ENCODE results near the gene STAC3. TPM values are rescaled to one million over a fixed set of nuclear protein-coding genes. Genes with fewer than 3 reads are reported as not detected.

STAC3 gene
- total RNA-seq, 1 experiment from 2014 or later: 2.8 TPM

DNA sequence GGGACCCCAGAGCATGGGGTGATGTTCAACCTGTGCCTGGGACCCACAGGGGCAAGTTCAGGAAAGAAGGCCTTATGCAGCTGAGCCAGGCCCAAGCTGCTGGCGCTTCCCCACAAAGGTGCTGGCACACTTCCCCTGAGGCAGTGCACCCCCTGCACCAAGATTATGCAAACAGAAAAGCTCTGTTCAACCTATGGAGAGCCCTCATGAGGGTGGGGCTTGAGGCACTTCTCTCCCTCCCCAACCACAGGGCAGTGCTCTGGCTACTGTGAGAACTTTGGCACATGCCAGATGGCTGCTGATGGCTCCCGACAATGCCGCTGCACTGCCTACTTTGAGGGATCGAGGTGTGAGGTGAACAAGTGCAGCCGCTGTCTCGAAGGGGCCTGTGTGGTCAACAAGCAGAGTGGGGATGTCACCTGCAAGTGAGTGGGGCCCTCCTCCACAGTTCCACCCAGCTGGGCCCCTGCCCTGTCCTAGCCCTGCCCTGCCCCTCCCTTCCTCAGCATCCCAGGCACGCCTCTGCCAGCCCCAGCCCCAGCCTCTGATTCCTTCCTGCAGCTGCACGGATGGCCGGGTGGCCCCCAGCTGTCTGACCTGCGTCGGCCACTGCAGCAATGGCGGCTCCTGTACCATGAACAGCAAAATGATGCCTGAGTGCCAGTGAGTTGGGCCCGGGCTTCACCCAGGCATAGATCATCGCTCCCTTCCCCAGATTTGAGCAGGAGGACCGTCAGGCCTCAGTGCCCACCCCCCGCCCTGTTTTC, 39.9 kb downstream of the STAC3 start:
- peaks cover 8% of the 10 kb centered on the region for H3K4me1 ChIP-seq (ENCODE audit: insufficient read depth, low read length)
- no peak overlapping the region for H2BK120ac ChIP-seq (ENCODE audit: low read depth, low read length, poor library complexity, severe bottlenecking)
- H2BK20ac ChIP-seq (ENCODE audit: low read depth, low read length, poor library complexity, severe bottlenecking): no peak overlapping the region
- H2BK15ac ChIP-seq (ENCODE audit: low read depth, low read length): no peak overlapping the region
- no peaks in the 10 kb centered on the region for H3K23me2 ChIP-seq (ENCODE audit: insufficient read length, low read depth, low read length, poor library complexity, severe bottlenecking)
- no peak overlapping the region for H4K5ac ChIP-seq (ENCODE audit: insufficient read length, low read depth, low read length)
- H2BK12ac ChIP-seq (ENCODE audit: insufficient read length, low read depth, low read length): no peak overlapping the region
- H3K23ac ChIP-seq (ENCODE audit: insufficient read length, low read depth, low read length): no peak overlapping the region
- peaks cover 28% of the 10 kb centered on the region in 2 experiments for H3K4me1 Mint-ChIP-seq
- H3K4ac ChIP-seq (ENCODE audit: low read depth, low read length): no peak overlapping the region
- DNase-seq: no peak
- H3K4me3 Mint-ChIP-seq: no peak overlapping the region
- no peak overlapping the region for H3K14ac ChIP-seq (ENCODE audit: insufficient read depth, low read length)
- H3K4me2 ChIP-seq (ENCODE audit: insufficient read depth, insufficient read length, low read length): no peak overlapping the region
- H3K27me3 ChIP-seq (ENCODE audit: insufficient read depth, low read length): peaks cover 15% of the 10 kb centered on the region
- no peak overlapping the region for H3K27ac ChIP-seq (ENCODE audit: insufficient read length, low read depth, low read length)
- H4K8ac ChIP-seq (replicated peaks; ENCODE audit: insufficient read length, low read depth, low read length): no peak overlapping the region
- H3K79me2 ChIP-seq (ENCODE audit: insufficient read depth, low read length): no peaks in the 10 kb centered on the region
- H3K27me3 Mint-ChIP-seq (ENCODE audit: low read depth): peaks cover 28% of the 10 kb centered on the region
- no peak overlapping the region for H3K9ac ChIP-seq (ENCODE audit: extremely low read depth, insufficient read length, low read length)
- H2BK5ac ChIP-seq (ENCODE audit: insufficient read length, low read length): no peak overlapping the region
- H2AK5ac ChIP-seq (ENCODE audit: insufficient read length, low read length): no peak overlapping the region
- no peak overlapping the region for H3K56ac ChIP-seq (ENCODE audit: insufficient read length, low read depth, low read length)
- H4K20me1 ChIP-seq (ENCODE audit: control insufficient read depth, insufficient read depth, insufficient read length): no peaks in the 10 kb centered on the region
- TF ChIP-seq, protein P1, sequence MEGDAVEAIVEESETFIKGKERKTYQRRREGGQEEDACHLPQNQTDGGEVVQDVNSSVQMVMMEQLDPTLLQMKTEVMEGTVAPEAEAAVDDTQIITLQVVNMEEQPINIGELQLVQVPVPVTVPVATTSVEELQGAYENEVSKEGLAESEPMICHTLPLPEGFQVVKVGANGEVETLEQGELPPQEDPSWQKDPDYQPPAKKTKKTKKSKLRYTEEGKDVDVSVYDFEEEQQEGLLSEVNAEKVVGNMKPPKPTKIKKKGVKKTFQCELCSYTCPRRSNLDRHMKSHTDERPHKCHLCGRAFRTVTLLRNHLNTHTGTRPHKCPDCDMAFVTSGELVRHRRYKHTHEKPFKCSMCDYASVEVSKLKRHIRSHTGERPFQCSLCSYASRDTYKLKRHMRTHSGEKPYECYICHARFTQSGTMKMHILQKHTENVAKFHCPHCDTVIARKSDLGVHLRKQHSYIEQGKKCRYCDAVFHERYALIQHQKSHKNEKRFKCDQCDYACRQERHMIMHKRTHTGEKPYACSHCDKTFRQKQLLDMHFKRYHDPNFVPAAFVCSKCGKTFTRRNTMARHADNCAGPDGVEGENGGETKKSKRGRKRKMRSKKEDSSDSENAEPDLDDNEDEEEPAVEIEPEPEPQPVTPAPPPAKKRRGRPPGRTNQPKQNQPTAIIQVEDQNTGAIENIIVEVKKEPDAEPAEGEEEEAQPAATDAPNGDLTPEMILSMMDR (conservative IDR thresholded peaks at IDR 0.05): no peak
- H4K91ac ChIP-seq (ENCODE audit: insufficient read length, low read depth, low read length): no peak overlapping the region
- peaks cover 27 to 52% (median 50%) of the 10 kb centered on the region in 3 experiments for H3K36me3 Mint-ChIP-seq (ENCODE audit: insufficient read depth in 1 of 3, low read depth in 3 of 3)
- no peak overlapping the region for H2AFZ ChIP-seq (ENCODE audit: low read length)
- H3T11ph ChIP-seq (ENCODE audit: low read length): no peak overlapping the region
- H3K9me3 ChIP-seq (ENCODE audit: control insufficient read depth, low read depth, low read length): no peaks in the 10 kb centered on the region
- no peaks in the 10 kb centered on the region for H3K9me3 Mint-ChIP-seq
- no peak overlapping the region for H3K27ac Mint-ChIP-seq
- WGBS (ENCODE audit: extremely low coverage, insufficient read length, low lambda C conversion rate): no CpG with 5 or more reads among the region's 16 CpGs
- no peaks in the 10 kb centered on the region for H3K79me1 ChIP-seq (ENCODE audit: insufficient read depth, low read depth, low read length, poor library complexity, severe bottlenecking)
- no peak overlapping the region for H3K18ac ChIP-seq (ENCODE audit: insufficient read length, low read depth, low read length)

Data from H9 (cell line).